OCI-LY1 (cell line): ENCODE results near the gene MAK.
"Not testable (repeated sequence)": the region's sequence is repeated elsewhere in the genome, so short reads cannot be mapped to it uniquely, and the experiment has no call there.

Experiments
- H2AFZ ChIP-seq: fragments of 200-600 bp; sonication (generic), shearing (Covaris generic); 2 replicates; pipeline ENCODE4 v1.6.0; 2014; ENCODE audit warnings: antibody characterized with exemption, mild to moderate bottlenecking, low read length
- H3F3A ChIP-seq: fragments of 200-600 bp; sonication (generic), shearing (Covaris generic); 2 replicates; pipeline ENCODE4 v1.6.0; 2014; ENCODE audit warnings: mild to moderate bottlenecking, antibody characterized with exemption, low read length, moderate library complexity; ENCODE audit not compliant: insufficient read depth
- H3K27ac ChIP-seq: fragments of 200-600 bp; sonication (generic); 2 replicates; pipeline ENCODE4 v1.5.1; 2014; ENCODE audit warnings: low read length, mixed run types, mild to moderate bottlenecking, low read depth; ENCODE audit not compliant: poor library complexity, severe bottlenecking
- H3K27me3 ChIP-seq: fragments of 200-600 bp; sonication (generic); 2 replicates; pipeline ENCODE4 v1.6.0; 2014; ENCODE audit warnings: antibody characterized with exemption, mild to moderate bottlenecking, low read length, moderate library complexity; ENCODE audit not compliant: insufficient read depth
- H3K36me3 ChIP-seq: fragments of 200-600 bp; sonication (generic); 2 replicates; pipeline ENCODE4 v1.6.1; 2014; ENCODE audit warnings: mild to moderate bottlenecking, antibody characterized with exemption, low read length, moderate library complexity, mixed read lengths; ENCODE audit not compliant: insufficient read depth
- H3K4me1 ChIP-seq: fragments of 200-600 bp; sonication (generic); 2 replicates; pipeline ENCODE4 v1.5.1; 2014; ENCODE audit warnings: mild to moderate bottlenecking, low read length, moderate library complexity; ENCODE audit not compliant: insufficient read depth, severe bottlenecking
- H3K4me2 ChIP-seq: fragments of 200-600 bp; sonication (generic), shearing (Covaris generic); 2 replicates; pipeline ENCODE4 v1.6.1; 2014; ENCODE audit warnings: low read length
- H3K4me3 ChIP-seq: fragments of 200-600 bp; sonication (generic); 2 replicates; pipeline ENCODE4 v1.5.1; 2014; ENCODE audit warnings: low read length, low read depth, mild to moderate bottlenecking, mixed read lengths; ENCODE audit not compliant: poor library complexity, severe bottlenecking
- H3K79me2 ChIP-seq: fragments of 200-600 bp; shearing (Covaris generic); 2 replicates; pipeline ENCODE4 v1.6.1; 2016; ENCODE audit warnings: mixed run types, low read length, mixed read lengths; ENCODE audit not compliant: insufficient read depth
- H3K9ac ChIP-seq: fragments of 200-600 bp; sonication (generic), shearing (Covaris generic); 2 replicates; pipeline ENCODE4 v1.6.1; 2014; ENCODE audit warnings: mild to moderate bottlenecking, low read length, mixed read lengths
- H3K9me2 ChIP-seq: fragments of 200-600 bp; sonication (generic), shearing (Covaris generic); 2 replicates; pipeline ENCODE4 v1.6.1; 2014; ENCODE audit warnings: low read depth, mild to moderate bottlenecking, low read length, mixed read lengths
- H3K9me3 ChIP-seq: fragments of 200-600 bp; shearing (Covaris generic); 2 replicates; pipeline ENCODE4 v1.6.1; 2014; ENCODE audit warnings: low read length, mixed read lengths
- H4K20me1 ChIP-seq: fragments of 200-600 bp; sonication (generic), shearing (Covaris generic); 2 replicates; pipeline ENCODE4 v1.6.0; 2016; ENCODE audit warnings: mild to moderate bottlenecking, low read length; ENCODE audit not compliant: insufficient read depth
- CTCF ChIP-seq: fragments of 200-600 bp; sonication (generic), shearing (Covaris generic); IDR thresholded peaks from 2 replicates; pipeline ENCODE4 v1.5.1; 2017; ENCODE audit warnings: mild to moderate bottlenecking, antibody characterized with exemption, low read length, moderate library complexity, mixed read lengths
- EZH2 ChIP-seq: fragments of 200-600 bp; sonication (generic), shearing (Covaris generic); IDR thresholded peaks from 2 replicates; pipeline ENCODE4 v1.8.0; 2017; ENCODE audit warnings: borderline replicate concordance, mixed run types, mild to moderate bottlenecking, antibody characterized with exemption, low read length, moderate library complexity, mixed read lengths

The MAK gene

GRCh38 chr6:10831609-10832008 lies 6.7 kb downstream of the MAK start:
- no peaks in the 10 kb centered on the region for H3K9me2 ChIP-seq
- H3K79me2 ChIP-seq, result no peaks in the 10 kb centered on the region
- no peaks in the 10 kb centered on the region for H4K20me1 ChIP-seq
- no peak for TF ChIP-seq EZH2
- TF ChIP-seq CTCF, result no peak
- no peaks in the 10 kb centered on the region; the same call in 1 of the 2 replicates for H3K36me3 ChIP-seq
- 0 out of 2 replicates have a peak, but pooled peaks cover 4% of the 10 kb centered on the region for H3K27me3 ChIP-seq
- no peak overlapping the region for H3K27ac ChIP-seq
- no peak overlapping the region for H3K9ac ChIP-seq
- H3K4me1 ChIP-seq, result no peaks in the 10 kb centered on the region
- H3K9me3 ChIP-seq, result no peaks in the 10 kb centered on the region
- H3K4me3 ChIP-seq, result no peak overlapping the region
- H2AFZ ChIP-seq, result no peak overlapping the region
- no peaks in the 10 kb centered on the region for H3F3A ChIP-seq
- H3K4me2 ChIP-seq, result no peak overlapping the region

- TF ChIP-seq EZH2 (no peak), CTCF (no peak)
- H3F3A ChIP-seq, result no peaks in the 10 kb centered on the region
- no peak overlapping the region for H3K27ac ChIP-seq
- H3K79me2 ChIP-seq, result no peaks in the 10 kb centered on the region
- H3K36me3 ChIP-seq, result no peaks in the 10 kb centered on the region
- H3K27me3 ChIP-seq, result no peaks in the 10 kb centered on the region
- H3K4me2 ChIP-seq, result no peak overlapping the region
- H2AFZ ChIP-seq, result no peak overlapping the region
- no peaks in the 10 kb centered on the region for H3K9me3 ChIP-seq
- no peaks in the 10 kb centered on the region for H3K9me2 ChIP-seq
- H3K4me3 ChIP-seq, result no peak overlapping the region
- no peak overlapping the region for H3K9ac ChIP-seq
- H4K20me1 ChIP-seq, result no peaks in the 10 kb centered on the region
- H3K4me1 ChIP-seq, result no peaks in the 10 kb centered on the region
Observed at GRCh38 chr6:10824819-10825218, 13.5 kb downstream of the MAK start.

GRCh38 chr6:10824297-10824696 lies 14.0 kb downstream of the MAK start:
- H3K9me3 ChIP-seq, result no peaks in the 10 kb centered on the region
- no peaks in the 10 kb centered on the region for H3K4me1 ChIP-seq
- H3K9ac ChIP-seq, result no peak overlapping the region
- H3K9me2 ChIP-seq, result no peaks in the 10 kb centered on the region
- no peaks in the 10 kb centered on the region for H3K36me3 ChIP-seq
- no peak overlapping the region for H3K4me3 ChIP-seq
- H4K20me1 ChIP-seq, result no peaks in the 10 kb centered on the region
- no peak overlapping the region for H2AFZ ChIP-seq
- H3K27me3 ChIP-seq, result no peaks in the 10 kb centered on the region
- TF ChIP-seq CTCF, result no peak
- TF ChIP-seq EZH2, result no peak
- no peak overlapping the region for H3K27ac ChIP-seq
- H3K79me2 ChIP-seq, result no peaks in the 10 kb centered on the region
- no peaks in the 10 kb centered on the region for H3F3A ChIP-seq
- H3K4me2 ChIP-seq, result no peak overlapping the region

- H3K4me3 ChIP-seq, H3K27ac ChIP-seq, H2AFZ ChIP-seq, H3K9me3 ChIP-seq, H3K4me2 ChIP-seq, H3K36me3 ChIP-seq, H3K9me2 ChIP-seq, H4K20me1 ChIP-seq, H3K4me1 ChIP-seq, H3F3A ChIP-seq, H3K27me3 ChIP-seq, H3K79me2 ChIP-seq, H3K9ac ChIP-seq: not testable (repeated sequence)
Observed at GRCh38 chr6:10814176-10814575, 24.2 kb downstream of the MAK start.
